Breast epithelium (tissue), 4 donors: Measurements from ENCODE around the gene PSMA3. TPM values are rescaled to one million over a fixed set of nuclear protein-coding genes. Genes with fewer than 3 reads are reported as not detected.

Source experiments
- DNase-seq, 2 donors: peaks; one replicate each; pipeline ENCODE4 v3.0.0-alpha.2; 2019; ENCODE audit warnings: low spot score in 2 of 2
- H3K27ac ChIP-seq, 2 donors: fragments of 200-600 bp; sonication (generic) in 1 of 2; one replicate each; pipeline ENCODE4 v1.5.1; 2016 to 2019; ENCODE audit warnings: mild to moderate bottlenecking in 1 of 2
- H3K27me3 ChIP-seq, 2 donors: fragments of 200-600 bp; sonication (generic) in 1 of 2; one replicate each; pipeline versions ENCODE4 v1.5.1 to v1.6.0; 2017 to 2019; ENCODE audit warnings: control low read depth in 1 of 2, mild to moderate bottlenecking in 1 of 2
- H3K36me3 ChIP-seq: fragments of 200-600 bp; one replicate; pipeline ENCODE4 v1.5.1; 2019
- H3K4me1 ChIP-seq, 2 donors: fragments of 200-600 bp; sonication (generic); one replicate each; pipeline ENCODE4 v1.5.1; 2016 to 2019; ENCODE audit warnings: control low read depth in 1 of 2
- H3K4me3 ChIP-seq, 3 donors: fragments of 200-600 bp; sonication (generic); 1 replicate in 2 of 3; 2 replicates in 1 of 3; pipeline ENCODE4 v1.5.1; 2016 to 2019; ENCODE audit warnings: mild to moderate bottlenecking in 3 of 3, moderate library complexity in 2 of 3
- H3K9me3 ChIP-seq, 2 donors: fragments of 200-600 bp; sonication (generic) in 1 of 2; one replicate each; pipeline ENCODE4 v1.5.1; 2016 to 2019; ENCODE audit warnings: control low read depth in 1 of 2
- POLR2A ChIP-seq: fragments of 450-650 bp; IDR thresholded peaks from one replicate; pipeline ENCODE4 v1.6.1; 2016; ENCODE audit warnings: antibody characterized with exemption, mild to moderate bottlenecking, moderate library complexity
- POLR2AphosphoS5 ChIP-seq, 3 donors: sonication (generic); formaldehyde crosslinking; IDR thresholded peaks; one replicate each; pipeline ENCODE4 v1.6.1; 2017; ENCODE audit warnings: antibody characterized with exemption in 3 of 3
- intact Hi-C: fragments of 100-400 bp; cut with DNase I; formaldehyde crosslinking; loops from one replicate; pipeline ENCODE4 v1.15.1; 2023; ENCODE audit warnings: low total_unique reads
- total RNA-seq, 3 donors: library from RNA; depleted of rRNA; stranded (reverse); fragments of >200 nt; gene quantifications; one replicate each; pipeline ENCODE4 v1.1.0, GENCODE V29; 2016
- TF ChIP-seq, protein P1 (sequence below), 3 donors: fragments of 450-650 bp; IDR thresholded peaks; one replicate each; pipeline ENCODE4 v1.5.1; 2016 to 2017; ENCODE audit warnings: antibody characterized with exemption in 3 of 3, mild to moderate bottlenecking in 3 of 3, moderate library complexity in 3 of 3

The PSMA3 gene
- total RNA-seq, 3 donors from 2014 or later = 76.2 to 113 (median 88.1) TPM

DNA sequence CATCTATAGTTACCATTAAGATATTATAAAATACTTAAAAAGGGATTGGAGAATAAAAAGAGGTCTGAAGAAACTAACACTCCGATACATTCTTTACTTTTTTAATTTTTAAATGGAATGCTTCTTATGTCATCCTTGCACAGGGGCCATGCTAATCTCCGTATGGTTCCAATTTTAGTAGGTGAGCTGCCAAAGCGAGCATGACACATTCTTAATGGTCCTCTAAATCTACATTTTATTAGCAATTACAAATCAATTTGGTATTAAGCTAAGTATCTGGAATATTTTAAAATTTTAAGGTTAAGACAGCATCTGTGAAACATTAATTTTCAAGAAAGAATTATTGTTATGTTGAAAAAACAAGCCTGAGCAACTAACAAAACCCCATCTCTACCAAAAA is 47.5 kb downstream of the PSMA3 start:
- Histone ChIP-seq H3K27me3 (no peaks in the 10 kb centered on the region), H3K4me1 (peaks cover 0 to 9% of the 10 kb centered on the region in 2 donors), H3K36me3 (no peaks in the 10 kb centered on the region), H3K4me3 (no peak overlapping the region), H3K9me3 (no peaks in the 10 kb centered on the region), H3K27ac (no peak overlapping the region)
- DNase-seq = no peak
- TF ChIP-seq POLR2A (no peak), POLR2AphosphoS5 (IDR thresholded peaks at IDR 0.05) (no peak)
- TF ChIP-seq, protein P1, sequence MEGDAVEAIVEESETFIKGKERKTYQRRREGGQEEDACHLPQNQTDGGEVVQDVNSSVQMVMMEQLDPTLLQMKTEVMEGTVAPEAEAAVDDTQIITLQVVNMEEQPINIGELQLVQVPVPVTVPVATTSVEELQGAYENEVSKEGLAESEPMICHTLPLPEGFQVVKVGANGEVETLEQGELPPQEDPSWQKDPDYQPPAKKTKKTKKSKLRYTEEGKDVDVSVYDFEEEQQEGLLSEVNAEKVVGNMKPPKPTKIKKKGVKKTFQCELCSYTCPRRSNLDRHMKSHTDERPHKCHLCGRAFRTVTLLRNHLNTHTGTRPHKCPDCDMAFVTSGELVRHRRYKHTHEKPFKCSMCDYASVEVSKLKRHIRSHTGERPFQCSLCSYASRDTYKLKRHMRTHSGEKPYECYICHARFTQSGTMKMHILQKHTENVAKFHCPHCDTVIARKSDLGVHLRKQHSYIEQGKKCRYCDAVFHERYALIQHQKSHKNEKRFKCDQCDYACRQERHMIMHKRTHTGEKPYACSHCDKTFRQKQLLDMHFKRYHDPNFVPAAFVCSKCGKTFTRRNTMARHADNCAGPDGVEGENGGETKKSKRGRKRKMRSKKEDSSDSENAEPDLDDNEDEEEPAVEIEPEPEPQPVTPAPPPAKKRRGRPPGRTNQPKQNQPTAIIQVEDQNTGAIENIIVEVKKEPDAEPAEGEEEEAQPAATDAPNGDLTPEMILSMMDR (IDR thresholded peaks at IDR 0.05) = no peak
- intact Hi-C loops = no loop called here

DNA sequence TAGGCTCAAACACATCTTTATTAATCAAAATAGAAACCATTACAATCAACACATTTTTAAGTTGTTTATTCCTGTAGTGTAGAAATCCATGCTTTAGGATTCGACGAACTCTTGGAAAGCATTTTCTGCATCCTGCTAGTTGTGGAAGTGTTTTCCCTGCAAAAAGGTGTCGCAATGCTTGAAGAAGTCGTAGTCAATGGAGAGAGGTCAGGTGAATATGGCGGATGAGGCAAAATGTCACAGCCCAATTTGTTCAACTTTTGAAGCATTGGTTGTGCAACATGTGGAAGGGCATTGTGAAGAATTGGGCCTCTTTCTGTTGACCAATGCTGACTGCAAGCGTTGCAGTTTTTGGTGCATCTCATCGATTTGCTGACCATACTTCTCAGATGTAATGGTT is 49.6 kb downstream of the PSMA3 start:
- Histone ChIP-seq H3K27me3 (no peaks in the 10 kb centered on the region), H3K9me3 (no peaks in the 10 kb centered on the region), H3K36me3 (no peaks in the 10 kb centered on the region), H3K27ac (no peak overlapping the region), H3K4me1 (peaks cover 0 to 9% of the 10 kb centered on the region in 2 donors), H3K4me3 (no peak overlapping the region)
- intact Hi-C loops = no loop called here
- DNase-seq = no peak
- TF ChIP-seq, protein P1 (IDR thresholded peaks at IDR 0.05) = no peak
- TF ChIP-seq POLR2A = no peak
- no peak for TF ChIP-seq POLR2AphosphoS5 (IDR thresholded peaks at IDR 0.05)

DNA sequence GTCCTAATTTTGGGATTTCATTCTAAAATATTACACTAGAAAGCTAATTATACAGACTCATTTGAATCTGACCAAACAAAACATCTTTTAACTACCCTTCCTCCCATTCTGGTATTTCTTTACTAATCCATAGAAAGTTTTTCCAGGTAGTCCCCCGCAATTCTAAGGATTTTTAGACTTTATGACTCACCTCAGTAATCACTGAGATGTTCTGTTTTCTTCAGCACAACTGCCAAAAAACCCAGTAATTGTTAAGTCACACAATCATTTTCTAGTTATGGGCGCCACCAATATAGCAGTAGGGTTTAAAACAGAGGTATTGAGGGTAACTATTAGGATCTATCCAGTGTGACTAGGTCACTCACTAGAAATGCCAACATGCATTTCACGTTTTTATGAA is 52.1 kb downstream of the PSMA3 start:
- no peaks in the 10 kb centered on the region for H3K27me3 ChIP-seq
- H3K4me1 ChIP-seq = peaks cover 0 to 19% of the 10 kb centered on the region in 2 donors

DNA sequence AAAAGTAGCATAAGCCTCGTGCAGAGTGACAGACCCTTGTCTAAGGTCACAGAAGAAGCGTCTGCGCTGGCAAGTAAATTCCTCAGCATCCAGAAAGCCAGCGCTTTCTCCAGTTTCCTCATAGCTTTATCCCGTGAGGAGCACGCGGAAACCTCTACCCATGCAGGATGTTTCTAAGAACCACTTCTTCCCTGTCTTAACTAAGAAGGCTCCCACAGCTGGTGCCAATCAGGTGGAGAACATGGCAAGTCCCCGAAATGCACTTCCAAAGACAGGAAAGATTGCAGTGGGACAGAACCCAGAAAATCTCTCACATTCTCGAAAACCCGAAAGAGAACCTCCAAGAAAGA is 52.7 kb downstream of the PSMA3 start:
- H3K27ac ChIP-seq = peak overlapping the region; percentile 98
- intact Hi-C loops = no loop called here
- no peaks in the 10 kb centered on the region for H3K27me3 ChIP-seq
- H3K36me3 ChIP-seq = no peaks in the 10 kb centered on the region
- no peaks in the 10 kb centered on the region for H3K9me3 ChIP-seq
- DNase-seq = no peak
- H3K4me3 ChIP-seq = peak overlapping the region; percentile 98 to 99 (median 98)
- peaks cover 0 to 19% of the 10 kb centered on the region in 2 donors for H3K4me1 ChIP-seq
- TF ChIP-seq POLR2A = no peak
- TF ChIP-seq POLR2AphosphoS5 (IDR thresholded peaks at IDR 0.05) = no peak
- TF ChIP-seq, protein P1 (IDR thresholded peaks at IDR 0.05) = no peak

More for the DNA sequence above, 52.1 kb downstream of the PSMA3 start:
- peak overlapping the region; percentile 98 to 99 (median 98) for H3K4me3 ChIP-seq
- DNase-seq = no peak
- H3K9me3 ChIP-seq = no peaks in the 10 kb centered on the region
- H3K36me3 ChIP-seq = no peaks in the 10 kb centered on the region
- H3K27ac ChIP-seq = peak overlapping the region; percentile 98
- intact Hi-C loops = no loop called here
- TF ChIP-seq POLR2A (no peak), POLR2AphosphoS5 (IDR thresholded peaks at IDR 0.05) (no peak)
- TF ChIP-seq, protein P1 (IDR thresholded peaks at IDR 0.05) = no peak

DNA sequence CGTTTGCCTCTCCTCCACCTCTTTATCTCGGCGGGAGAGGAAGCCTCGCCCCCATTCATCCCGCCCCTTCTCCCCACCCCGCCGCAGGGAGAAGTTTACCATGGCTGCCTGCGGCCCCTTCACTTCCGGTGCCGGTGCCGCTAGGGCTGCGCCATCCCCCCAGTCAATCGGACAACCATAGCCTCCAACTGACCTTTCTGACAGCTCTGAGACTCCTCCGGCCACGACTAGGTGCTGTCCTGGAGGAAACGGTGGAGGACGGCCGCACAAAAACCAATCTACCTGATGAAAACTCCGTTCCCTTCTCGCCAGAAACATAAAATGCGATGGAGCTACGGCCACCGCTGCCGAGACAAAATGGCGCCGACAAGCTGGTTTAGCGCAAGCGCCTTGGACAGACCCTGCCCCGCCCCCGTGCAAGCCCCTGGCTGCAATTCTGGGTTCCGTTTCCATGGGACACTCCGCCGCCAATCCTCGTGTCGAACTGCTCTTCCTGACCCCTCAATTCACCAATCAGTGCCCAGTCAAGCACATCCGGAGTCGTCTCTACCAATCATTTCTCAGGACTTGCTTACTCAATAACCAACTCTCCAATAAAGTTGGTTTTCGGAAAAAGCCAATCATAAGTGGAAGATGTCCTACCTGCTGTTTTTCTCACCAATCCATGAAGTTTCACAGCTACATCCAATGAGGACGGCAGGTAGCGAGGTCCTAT is 53.3 kb downstream of the PSMA3 start:
- Histone ChIP-seq H3K4me3 (peak overlapping the region; percentile 98 to 99 (median 98)), H3K9me3 (no peaks in the 10 kb centered on the region), H3K27ac (peak overlapping the region; percentile 98), H3K4me1 (peaks cover 0 to 19% of the 10 kb centered on the region in 2 donors), H3K36me3 (no peaks in the 10 kb centered on the region), H3K27me3 (no peaks in the 10 kb centered on the region)
- intact Hi-C loops = no loop called here
- DNase-seq = peak; percentile 98 to 99
- TF ChIP-seq POLR2A = peak; percentile 54
- TF ChIP-seq POLR2AphosphoS5 (IDR thresholded peaks at IDR 0.05) = peak; percentile 88 to 97 (median 89)
- TF ChIP-seq, protein P1 (IDR thresholded peaks at IDR 0.05) = peak in 1 of 3 donors; percentile 57
